Measurements from ENCODE around the gene DCAF7. TPM values are rescaled to one million over a fixed set of nuclear protein-coding genes. Genes with fewer than 3 reads are reported as not detected.

The DCAF7 gene, protein sequence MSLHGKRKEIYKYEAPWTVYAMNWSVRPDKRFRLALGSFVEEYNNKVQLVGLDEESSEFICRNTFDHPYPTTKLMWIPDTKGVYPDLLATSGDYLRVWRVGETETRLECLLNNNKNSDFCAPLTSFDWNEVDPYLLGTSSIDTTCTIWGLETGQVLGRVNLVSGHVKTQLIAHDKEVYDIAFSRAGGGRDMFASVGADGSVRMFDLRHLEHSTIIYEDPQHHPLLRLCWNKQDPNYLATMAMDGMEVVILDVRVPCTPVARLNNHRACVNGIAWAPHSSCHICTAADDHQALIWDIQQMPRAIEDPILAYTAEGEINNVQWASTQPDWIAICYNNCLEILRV
- total RNA-seq, result 128 and 131 TPM in 2 replicates

DNA sequence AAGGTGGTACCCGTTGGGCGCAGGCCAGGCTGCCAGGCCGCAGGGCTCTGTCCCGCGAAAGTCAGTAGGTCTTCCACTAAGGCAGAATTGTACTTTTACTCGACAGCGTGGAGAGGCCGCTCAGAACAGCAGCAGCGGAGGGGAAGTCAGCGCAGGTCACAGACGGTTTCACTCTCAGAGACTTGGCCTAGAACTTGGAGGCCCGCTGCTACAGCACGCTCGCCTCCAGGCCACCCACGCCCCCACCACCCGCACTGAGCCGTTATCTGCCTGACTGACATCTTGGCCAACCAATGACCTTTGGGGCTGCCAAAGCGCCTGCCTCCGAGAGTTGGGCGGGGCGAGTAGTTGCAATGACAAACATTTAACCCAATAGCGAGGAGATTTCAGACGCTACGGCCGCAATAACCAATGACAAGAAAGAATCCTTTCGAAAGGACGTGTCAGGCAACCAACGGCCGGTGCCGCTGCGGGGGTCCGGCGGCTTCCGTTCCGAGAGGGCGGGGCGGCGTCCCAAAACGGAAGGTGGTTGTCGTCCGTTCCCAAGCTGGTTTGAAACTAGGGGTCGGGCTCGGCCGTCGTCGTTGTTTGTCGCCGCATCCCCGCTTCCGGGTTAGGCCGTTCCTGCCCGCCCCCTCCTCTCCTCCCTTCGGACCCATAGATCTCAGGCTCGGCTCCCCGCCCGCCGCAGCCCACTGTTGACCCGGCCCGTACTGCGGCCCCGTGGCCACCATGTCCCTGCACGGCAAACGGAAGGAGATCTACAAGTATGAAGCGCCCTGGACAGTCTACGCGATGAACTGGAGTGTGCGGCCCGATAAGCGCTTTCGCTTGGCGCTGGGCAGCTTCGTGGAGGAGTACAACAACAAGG lies at the start of gene DCAF7:
TSS of gene DCAF7 (plus strand) at position 532 of the 871 bp plus-strand sequence. CDS start at position 733, 201 bp downstream.
- intact Hi-C loops (cut with micrococcal nuclease), result loop anchor here (1.0 to 2.0 kb wide), 7 partner anchors 27 to 293 kb away; partner anchors contain the start of genes CYB561, DDX42, KCNH6 and MAP3K3

DNA sequence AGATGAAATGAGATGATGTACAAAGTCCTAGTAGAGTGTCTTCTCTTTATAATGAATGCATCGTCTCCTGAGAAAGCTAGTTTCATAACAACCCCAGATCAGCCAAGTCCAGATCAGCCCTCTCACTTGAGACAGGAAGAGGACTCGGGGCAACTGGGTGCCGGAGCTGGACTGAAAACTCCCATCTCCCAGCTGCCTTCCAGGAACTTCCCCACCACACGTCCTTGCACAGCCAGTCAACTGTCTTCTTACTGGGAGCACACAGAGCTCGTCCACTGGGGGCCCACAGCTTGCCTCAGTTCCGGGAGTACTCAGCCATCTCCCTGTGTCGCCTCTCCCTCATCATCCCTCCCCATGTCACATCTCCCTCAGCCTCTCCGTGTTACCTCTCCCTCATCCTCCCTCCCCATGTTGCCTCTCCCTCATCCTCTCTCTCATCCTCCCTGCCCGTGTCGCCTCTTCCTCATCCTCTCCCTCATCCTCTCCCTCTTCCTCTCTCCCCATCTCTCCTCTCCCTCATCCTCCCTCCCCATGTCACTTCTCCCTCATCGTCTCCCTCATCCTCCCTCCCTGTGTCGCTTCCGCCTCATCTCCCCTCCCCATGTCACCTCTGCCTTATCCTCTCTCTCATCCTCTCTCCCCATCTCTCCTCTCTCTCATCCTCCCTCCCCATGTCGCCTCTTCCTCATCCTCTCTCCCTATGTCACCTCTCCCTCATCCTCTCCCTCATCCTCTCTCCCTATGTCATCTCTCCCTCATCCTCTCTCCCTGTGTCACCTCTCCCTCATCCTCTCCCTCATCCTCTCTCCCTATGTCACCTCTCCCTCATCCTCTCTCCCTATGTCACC lies 49.5 kb upstream of the DCAF7 start:
- intact Hi-C loops (cut with micrococcal nuclease), result no loop called here

DNA sequence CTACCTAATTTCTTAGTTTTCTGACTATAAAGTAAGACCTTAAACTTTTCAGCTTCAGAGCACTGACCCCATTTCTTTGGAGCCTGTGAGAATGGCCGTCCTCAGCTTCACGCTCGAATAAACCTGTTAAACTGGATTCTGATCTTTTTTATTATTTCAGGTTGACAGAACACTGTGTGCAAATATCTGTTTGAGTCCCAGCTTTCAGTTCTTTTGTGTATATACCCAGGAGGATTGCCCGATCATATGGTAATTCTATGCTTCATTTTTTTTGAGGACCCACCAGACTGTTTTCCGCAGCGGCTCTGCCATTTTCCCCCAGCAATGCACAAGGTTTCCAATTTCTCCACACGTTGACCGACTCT lies 47.0 kb upstream of the DCAF7 start:
- intact Hi-C loops (cut with micrococcal nuclease), result no loop called here

DNA sequence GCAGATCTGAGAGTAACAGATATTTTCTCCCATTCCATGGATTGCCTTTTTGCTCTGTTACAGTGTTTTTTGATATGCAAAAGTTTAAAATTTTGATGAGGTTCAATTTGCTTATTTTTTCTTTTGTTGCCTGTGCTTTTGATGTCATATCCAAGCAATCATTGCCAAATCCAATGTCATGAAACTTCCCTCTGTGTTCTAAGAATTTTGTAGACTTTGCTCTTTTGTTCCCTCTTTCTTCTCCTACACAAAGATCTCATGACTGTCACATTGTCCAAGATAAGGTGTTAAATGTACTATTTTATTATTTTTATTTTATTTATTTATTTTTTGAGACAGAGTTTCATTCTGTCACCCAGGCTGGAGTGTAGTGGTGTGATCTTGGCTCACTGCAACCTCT lies 46.0 kb upstream of the DCAF7 start:
- intact Hi-C loops (cut with micrococcal nuclease), result no loop called here

DNA sequence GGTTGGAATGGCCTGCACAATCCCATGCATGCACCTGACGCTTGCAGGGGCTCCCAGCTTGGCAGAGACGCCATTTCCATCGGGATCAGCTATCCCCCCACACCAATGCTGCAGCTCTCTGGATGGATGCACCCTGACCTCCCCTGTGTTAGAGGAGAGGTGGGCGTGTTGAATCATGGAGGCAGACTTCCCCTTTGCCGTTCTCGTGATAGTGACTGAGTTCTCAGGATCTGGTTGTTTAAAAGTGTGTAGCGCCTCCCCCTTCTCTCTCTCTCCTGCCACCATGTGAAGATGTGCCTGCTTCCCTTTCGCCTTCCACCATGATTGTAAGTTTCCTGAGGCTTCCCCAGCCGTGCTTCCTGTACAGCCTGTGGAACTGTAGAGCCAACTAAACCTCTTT lies 44.9 kb upstream of the DCAF7 start:
- intact Hi-C loops (cut with micrococcal nuclease), result no loop called here

DNA sequence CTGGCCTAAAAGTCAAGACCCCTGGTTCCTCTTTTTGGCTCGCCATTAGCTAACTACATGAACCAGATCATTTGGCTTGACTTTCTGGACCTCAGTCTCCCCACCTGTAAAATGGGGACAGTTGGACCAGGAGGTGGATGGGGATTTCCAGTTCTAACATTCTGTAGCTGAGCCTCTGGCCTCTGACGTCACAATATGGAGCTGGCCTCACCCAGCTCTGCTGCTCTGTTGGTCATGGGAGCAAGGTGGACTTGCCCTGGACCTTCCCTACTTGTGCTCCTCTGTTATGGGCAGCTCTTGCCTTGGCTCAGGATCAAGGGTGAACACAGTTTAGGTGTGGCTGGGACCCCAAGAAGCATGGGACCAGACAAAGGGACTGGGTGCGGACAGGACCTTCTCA lies 43.6 kb upstream of the DCAF7 start:
- intact Hi-C loops (cut with micrococcal nuclease), result no loop called here

DNA sequence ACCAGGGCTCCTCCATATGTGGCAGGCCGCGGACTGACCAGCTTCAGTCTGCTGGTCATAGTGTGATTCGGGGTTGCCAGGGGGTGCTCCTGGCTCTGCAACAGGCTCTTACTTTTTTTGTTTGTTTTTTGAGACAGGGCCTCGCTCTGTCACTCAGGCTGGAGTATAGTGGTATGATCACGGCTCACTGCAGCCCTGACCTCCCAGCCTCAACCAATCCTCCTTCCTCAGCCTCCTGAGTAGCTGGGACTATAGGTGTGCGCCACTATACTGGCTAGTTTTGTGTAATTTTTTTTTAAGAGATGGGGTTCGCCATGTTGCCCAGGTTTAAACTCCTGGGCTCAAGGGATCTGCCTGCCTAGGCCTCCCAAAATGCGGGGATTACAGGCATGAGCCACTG lies 38.9 kb upstream of the DCAF7 start:
- intact Hi-C loops (cut with micrococcal nuclease), result no loop called here

DNA sequence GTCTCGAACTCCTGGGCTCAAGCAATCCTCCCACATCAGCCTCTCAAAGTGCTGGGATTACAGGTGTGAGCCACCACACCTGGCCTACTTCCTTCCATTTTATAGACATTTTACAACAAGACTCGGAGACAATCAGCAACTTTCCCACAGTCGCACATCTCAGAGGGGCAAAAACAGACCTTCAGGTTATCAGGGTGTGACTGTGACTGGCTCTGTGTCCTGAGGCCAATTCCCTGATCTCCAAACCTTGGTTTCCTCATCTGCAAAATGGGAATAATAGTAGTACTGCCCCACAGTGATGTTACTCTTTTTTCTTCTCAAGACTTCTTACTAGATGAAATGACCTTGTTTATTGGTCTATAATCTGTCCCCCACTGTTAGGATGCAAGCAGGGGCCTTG lies 37.9 kb upstream of the DCAF7 start:
- intact Hi-C loops (cut with micrococcal nuclease), result no loop called here

DNA sequence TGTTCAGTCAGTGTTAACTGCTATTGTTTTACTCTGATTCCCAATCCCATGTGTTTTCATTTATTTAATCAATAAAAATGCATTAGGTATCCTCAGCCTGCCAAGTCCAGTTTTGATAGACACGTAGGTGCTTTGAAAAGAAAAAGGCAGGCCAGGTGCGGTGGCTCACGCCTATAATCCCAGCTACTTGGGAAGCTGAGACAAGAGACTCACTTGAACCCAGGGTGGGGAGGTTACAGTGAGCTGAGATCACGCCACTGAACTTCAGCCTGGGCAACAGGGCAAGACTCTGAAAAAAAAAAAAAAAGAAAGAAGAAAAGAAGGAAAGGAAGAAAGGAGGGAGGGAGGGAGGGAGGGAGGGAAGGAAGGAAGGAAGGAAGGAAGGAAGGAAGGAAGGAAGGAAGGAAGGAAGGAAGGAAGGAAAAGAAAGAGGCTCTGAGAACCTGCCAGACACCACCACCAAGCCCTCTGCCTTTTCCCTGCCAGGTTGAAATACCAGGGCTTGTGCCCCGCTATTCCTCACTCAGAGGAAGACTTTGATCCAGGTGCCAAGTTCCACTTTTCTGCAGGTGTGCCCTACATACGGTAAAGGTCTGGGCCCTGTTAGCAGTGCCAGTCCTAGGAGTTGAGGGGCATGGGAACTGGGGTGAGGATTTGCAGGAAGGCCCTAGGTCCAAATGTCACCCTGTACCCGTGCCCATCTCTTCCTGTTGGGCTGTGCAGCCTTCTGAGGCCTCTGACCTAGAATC lies 37.2 kb upstream of the DCAF7 start:
- intact Hi-C loops (cut with micrococcal nuclease), result no loop called here

DNA sequence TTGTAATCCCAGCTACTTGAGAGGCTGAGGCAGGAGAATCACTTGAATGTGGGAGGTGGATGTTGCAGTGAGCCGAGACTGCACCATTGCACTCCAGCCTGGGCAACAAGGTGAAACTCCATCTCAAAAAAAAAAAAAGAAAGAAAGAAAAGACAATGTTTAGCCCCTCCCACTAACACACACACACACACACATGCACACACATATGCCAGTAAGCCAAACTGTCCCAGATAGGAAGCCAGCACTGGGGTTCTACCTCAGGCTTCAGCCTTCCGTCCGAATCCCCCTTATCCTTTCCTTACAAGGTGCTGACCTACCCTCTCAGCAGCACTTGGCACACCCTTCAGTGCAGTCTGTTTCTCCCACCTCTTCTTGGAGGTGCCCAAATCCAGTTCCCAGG lies 35.8 kb upstream of the DCAF7 start:
- intact Hi-C loops (cut with micrococcal nuclease), result no loop called here

DNA sequence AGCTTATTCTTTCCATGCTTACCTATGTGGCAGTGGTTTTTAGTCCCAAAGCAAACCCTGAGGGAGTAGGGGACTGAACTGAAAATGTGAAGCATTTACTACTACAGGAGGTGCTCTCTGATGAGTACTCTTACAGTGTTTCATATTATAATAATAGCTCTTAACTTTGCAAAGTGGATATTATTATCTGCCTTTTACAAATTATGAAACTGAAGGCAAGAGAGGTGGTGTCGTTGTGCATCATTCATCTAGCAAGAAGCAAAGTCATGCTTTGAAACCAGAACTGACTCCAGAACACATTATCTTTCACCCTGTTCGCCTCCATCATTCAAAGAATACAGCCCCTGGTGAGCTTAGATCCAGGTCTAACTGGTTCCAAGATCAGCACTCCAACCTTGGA lies 35.3 kb upstream of the DCAF7 start:
- intact Hi-C loops (cut with micrococcal nuclease), result no loop called here

DNA sequence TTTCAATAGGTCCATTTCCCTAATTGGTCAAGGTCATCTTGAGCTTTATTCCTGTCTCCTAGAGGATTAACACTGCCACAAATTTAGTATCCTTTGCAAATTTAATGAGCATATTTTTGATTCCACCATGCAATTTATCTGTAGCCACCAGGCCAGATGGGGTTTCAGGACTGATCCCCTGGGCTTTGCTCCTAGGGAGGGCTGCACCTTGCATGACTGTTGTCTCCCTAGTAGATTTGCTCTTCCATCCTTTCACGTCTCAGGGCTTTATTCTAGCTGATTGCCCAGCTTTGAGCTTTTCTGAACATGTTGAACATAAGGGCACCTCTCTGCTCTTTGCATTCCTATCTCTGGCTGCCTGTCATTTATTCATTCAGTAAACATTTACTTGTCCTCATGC lies 34.9 kb upstream of the DCAF7 start:
- intact Hi-C loops (cut with micrococcal nuclease), result no loop called here

DNA sequence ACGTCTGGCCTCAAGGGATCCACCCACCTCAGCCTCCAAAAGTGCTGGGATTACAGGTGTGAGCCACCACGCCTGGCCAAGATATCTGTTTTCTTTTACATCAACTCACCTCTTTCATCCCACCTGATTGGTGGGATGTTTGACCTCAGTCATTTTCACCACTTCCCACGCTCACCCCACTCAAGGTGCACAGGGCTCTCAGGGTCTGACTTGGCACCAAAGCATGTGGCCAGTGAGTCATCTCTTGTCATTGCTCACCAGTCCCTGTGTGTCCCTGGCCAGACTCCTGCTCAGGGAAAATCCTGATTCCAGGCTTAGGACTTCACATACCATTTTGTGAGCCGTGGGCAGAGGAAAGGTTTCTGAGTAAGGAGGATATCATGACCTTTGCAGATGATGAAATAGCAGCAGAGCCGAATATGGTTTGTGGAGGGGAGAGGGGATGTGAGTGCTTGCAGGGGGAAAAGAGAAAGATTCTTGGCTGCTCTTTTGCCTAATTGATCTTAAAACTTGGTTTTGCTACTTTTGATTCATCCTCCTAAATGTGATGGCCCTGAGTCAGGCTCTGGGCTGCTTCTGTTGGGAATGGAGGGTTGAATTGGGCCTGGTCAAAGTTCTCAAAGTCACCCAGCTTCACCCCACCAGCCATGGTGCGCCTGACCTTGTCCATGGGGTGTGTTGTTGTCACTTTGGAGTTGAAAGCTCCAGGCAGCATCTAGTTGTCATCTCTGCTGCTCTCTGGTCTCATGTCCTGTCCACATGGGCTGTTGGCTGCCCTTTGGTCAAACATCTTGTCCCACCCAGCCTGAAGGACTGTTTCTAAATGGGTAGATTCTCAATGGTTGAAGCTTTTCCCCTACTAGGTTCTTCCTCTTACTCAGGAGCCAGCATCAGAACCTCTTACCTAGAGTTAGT lies 33.1 kb upstream of the DCAF7 start:
- intact Hi-C loops (cut with micrococcal nuclease), result no loop called here

DNA sequence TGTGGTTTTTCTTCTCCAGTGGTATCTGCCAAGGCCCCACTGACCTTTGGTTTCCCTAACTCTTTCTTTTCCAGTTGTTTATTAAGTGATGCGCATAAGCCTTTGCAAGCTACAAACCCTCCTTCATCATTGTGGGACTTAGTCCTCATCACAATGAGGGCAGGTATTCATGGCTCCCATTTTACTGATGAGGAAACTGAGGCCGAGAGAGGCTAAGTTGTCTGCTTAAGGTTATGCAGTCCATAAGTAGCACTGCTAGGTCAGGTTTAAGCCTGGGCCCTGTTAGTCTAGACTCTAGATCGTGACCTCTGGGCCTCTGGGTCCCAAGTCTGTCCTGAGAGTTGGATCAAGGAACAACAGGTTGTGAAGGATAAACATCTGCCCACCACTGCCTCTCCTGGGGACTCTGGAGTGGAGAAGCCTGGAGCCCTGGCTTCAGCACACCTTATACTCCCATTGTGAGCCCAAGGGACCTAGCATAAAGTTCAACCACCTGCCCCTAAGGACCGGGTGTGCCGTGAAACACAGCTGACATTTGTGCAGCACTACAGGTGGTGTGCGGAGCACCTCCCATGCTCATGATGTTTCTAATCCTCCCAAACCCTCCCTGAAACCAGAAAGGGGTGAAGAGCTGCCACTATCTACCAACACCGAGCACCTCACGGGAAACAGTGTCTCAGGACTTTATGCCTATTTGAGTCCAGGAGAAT lies 32.3 kb upstream of the DCAF7 start:
- intact Hi-C loops (cut with micrococcal nuclease), result no loop called here

DNA sequence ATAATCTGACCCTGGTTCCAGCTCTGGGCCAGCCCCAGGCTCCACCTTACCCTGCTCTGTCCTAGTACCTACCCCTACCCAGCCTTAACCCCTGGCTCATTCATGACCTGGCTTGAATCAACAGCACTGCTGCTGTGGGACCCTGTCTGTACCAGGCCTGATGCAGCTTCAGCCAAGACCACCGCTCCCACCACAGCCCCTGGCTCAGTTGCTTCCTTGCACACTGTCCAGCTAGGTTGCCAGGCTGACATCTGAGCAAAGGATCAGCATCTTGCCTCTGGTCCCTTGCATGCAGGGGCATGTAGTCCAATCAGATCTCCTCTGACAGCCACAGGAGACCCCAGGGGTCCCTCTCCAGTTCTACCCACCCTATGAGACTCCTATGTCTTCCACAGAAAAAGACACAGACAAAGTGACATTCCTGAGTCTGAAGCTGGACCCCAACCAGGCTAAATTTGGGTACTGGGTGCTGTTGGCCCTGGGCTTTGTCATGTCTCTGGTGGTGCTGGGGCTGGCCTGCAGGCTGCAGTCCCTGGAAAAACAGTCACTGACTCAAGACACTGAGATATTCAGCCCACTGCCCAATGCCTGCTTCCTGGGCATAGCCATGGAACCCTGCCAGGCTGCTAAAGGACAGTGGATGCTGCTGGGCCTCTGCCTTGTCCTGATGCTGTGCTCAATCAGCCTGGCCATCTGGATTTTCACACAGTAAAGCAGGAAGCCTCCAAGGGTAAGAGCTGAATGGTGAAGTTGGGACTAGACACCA lies 31.0 kb upstream of the DCAF7 start:
- intact Hi-C loops (cut with micrococcal nuclease), result no loop called here

DNA sequence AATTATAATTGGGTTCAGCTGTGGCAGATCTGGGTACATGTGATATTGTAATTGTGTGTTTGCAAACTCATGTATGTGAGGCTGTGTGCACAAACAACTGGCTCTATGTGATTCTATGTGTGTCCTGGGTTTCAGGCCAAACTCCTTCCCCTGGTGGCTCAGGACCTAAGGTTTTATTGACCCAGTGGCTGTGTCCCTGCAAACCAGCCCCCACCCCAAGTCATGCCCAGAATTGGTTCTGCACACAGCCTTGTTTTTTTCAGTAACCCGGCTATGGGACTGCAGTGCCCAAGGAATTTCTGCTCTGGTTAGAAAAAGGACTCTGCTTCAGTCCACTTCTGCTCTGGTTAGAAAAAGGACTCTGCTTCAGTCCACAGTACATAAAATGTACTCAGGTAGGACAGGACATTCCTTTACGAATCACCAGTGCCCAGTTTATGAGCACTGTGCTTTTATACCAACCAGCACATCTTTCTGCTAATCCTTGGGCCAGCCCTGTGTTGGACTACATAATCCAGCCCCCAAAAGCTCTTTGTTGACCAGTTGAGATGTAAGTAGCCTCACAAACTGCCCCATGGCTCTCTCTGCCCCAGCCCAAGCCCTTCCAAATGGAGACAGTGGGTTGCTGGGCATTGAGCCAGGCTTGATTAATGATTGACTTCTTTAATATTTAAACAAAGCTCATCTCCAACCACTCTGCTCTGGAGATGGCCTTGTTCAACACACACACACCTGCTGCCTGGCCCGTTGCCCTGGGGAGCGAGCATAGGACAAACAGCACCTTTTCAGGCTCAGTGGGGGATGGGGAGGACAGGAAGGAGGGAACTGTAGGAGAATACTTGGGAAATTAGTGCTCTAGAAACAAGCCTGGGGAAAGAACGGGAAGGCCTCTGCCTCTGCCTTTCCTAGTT lies 30.1 kb upstream of the DCAF7 start:
- intact Hi-C loops (cut with micrococcal nuclease), result no loop called here

DNA sequence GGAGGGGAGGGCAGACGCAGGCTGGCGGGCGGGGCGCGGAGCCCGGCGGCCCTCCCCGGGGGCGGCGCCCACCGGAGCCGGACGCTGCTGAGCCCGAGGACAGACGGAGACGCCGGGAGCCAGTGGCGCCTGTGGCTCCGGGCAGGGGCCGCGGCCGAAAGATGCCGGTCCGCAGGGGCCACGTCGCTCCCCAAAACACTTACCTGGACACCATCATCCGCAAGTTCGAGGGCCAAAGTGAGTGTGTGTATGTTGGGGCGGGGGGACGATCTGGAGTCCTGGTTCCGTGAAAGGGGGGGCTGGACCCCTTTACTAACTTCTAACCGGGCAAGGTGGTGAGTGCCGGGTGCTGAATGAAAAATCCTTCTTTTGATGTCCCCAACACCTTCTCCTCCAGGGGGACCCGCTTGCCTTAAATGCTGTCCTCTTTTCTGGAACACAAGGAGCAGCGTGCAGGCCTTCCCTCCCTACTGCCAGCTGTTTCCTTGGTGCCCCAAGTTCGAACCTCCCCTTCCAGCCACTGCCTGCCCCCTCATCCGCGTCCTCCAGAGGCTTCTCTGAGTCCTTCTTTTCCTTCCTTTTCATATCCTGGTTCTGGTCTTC lies 26.9 kb upstream of the DCAF7 start, which contains the start of gene KCNH6:
TSS of gene KCNH6 (plus strand) at position 106 of the 603 bp plus-strand sequence. CDS start at position 162, 56 bp downstream.
- intact Hi-C loops (cut with micrococcal nuclease), result loop anchor here (1.0 kb wide), 1 partner anchor 27 kb away; the partner anchor contains the start of gene DCAF7

Measured in T-helper 2 cell treated with Interferon-gamma antibody and Interleukin-4, amounts not matched to agents 100 ng/mL and 5 ng/mL, for 36 hours (primary cell).